ENCODE measurements around the gene RTKN.
"Not testable (repeated sequence)": the region's sequence is repeated elsewhere in the genome, so short reads cannot be mapped to it uniquely, and the experiment has no call there.

The RTKN gene

GRCh38 chr2:74439373-74439772, 2.4 kb downstream of the RTKN start:
- in situ Hi-C loops (cut with MboI; ENCODE audit: low sequenced_read_pairs): no loop called here

- in situ Hi-C loops (cut with MboI; ENCODE audit: low sequenced_read_pairs): no loop called here
Measured at GRCh38 chr2:74438248-74438647, 3.5 kb downstream of the RTKN start.

GRCh38 chr2:74436848-74437695, 4.7 kb downstream of the RTKN start:
- in situ Hi-C loops (cut with MboI; ENCODE audit: low sequenced_read_pairs): no loop called here

GRCh38 chr2:74436111-74436805, 5.5 kb downstream of the RTKN start:
- in situ Hi-C loops (cut with MboI; ENCODE audit: low sequenced_read_pairs): no loop called here

- in situ Hi-C loops (cut with MboI; ENCODE audit: low sequenced_read_pairs): no loop called here
Measured at GRCh38 chr2:74430502-74430901, 11.2 kb downstream of the RTKN start.

- in situ Hi-C loops (cut with MboI; ENCODE audit: low sequenced_read_pairs): no loop called here
Measured at GRCh38 chr2:74429487-74430451, 12.0 kb downstream of the RTKN start.

- in situ Hi-C loops (cut with MboI; ENCODE audit: low sequenced_read_pairs): no loop called here
Measured at GRCh38 chr2:74428675-74429074, 13.1 kb downstream of the RTKN start.

- in situ Hi-C loops (cut with MboI; ENCODE audit: low sequenced_read_pairs): no loop called here
Measured at GRCh38 chr2:74427551-74427950, 14.2 kb downstream of the RTKN start.

- in situ Hi-C loops (cut with MboI; ENCODE audit: low sequenced_read_pairs): no loop called here
Measured at GRCh38 chr2:74426181-74426758, 15.5 kb downstream of the RTKN start.

- in situ Hi-C loops (cut with MboI; ENCODE audit: low sequenced_read_pairs): no loop called here
Measured at GRCh38 chr2:74425523-74425922, 16.2 kb downstream of the RTKN start.

- in situ Hi-C loops (cut with MboI; ENCODE audit: low sequenced_read_pairs): no loop called here
Measured at GRCh38 chr2:74424995-74425406, 16.7 kb downstream of the RTKN start.

GRCh38 chr2:74424139-74424992, 17.4 kb downstream of the RTKN start:
- in situ Hi-C loops (cut with MboI; ENCODE audit: low sequenced_read_pairs): no loop called here

GRCh38 chr2:74423231-74424095, 18.3 kb downstream of the RTKN start:
- in situ Hi-C loops (cut with MboI; ENCODE audit: low sequenced_read_pairs): no loop called here

GRCh38 chr2:74421221-74421870, 20.4 kb downstream of the RTKN start, which contains the start of the genes C2orf81 and WDR54:
TSS of gene C2orf81 (minus strand) at chr2:74421619. CDS start at chr2:74421560, 59 bp downstream.
TSS of gene WDR54 (plus strand) at chr2:74421730. CDS start at chr2:74422154, 424 bp downstream.
- in situ Hi-C loops (cut with MboI; ENCODE audit: low sequenced_read_pairs): no loop called here

GRCh38 chr2:74420443-74421103, 21.2 kb downstream of the RTKN start:
- in situ Hi-C loops (cut with MboI; ENCODE audit: low sequenced_read_pairs): not testable (repeated sequence)

GRCh38 chr2:74420006-74420405, 21.7 kb downstream of the RTKN start:
- in situ Hi-C loops (cut with MboI; ENCODE audit: low sequenced_read_pairs): no loop called here

- in situ Hi-C loops (cut with MboI; ENCODE audit: low sequenced_read_pairs): no loop called here
Measured at GRCh38 chr2:74419345-74419744, 22.4 kb downstream of the RTKN start.

GRCh38 chr2:74418312-74418711, 23.4 kb downstream of the RTKN start:
- in situ Hi-C loops (cut with MboI; ENCODE audit: low sequenced_read_pairs): no loop called here
